GM18508 (cell line): Measurements from ENCODE around the gene EP400.
A peak's percentile ranks its signal among the peaks of the same experiment; 100 is the strongest.

Experiments used
- ATAC-seq: cut with Tn5 transposase; IDR thresholded peaks from one replicate; pipeline ENCODE4 v1.9.1; 2021; ENCODE audit warnings: moderate number of reproducible peaks; ENCODE audit not compliant: insufficient read depth, unreplicated experiment

The EP400 gene

DNA sequence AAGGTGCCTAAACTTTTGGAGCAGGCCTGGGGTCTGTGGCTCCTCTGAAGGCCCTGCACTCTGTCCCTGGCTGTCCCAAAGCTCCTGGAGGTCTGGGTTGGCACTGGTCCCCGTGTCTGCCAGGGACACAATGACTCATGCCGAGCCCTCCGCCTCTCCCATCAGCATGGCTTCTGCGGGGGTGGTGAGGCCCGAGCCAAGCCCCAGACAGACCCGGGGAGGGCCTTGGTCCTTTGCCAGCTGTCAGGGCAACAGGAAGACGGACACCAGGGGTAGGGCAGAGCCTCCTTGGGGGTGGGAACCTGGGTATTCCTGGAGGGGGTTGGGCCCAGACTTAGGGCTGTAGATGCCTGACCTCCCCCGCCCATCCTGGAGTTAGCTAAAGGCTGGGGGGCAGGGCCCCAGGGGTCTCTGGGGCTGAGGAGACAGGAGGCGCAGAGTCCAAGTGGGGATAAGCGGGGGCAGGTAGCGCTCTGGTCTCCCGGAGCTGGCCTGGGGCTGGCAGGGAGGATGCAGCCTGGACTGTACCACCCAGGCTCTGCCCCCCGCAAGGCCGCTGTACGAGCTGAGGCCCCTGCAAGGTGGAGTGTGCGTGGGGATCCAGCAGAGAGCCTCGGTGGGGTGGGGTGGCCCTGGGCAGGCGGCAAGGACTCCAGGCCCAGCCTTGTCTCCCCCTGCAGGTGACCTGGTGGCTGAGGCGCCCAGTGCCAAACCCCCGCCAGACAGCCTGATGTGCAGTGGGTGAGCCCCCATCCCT, 37.0 kb upstream of the EP400 start:
- ATAC-seq: no peak

DNA sequence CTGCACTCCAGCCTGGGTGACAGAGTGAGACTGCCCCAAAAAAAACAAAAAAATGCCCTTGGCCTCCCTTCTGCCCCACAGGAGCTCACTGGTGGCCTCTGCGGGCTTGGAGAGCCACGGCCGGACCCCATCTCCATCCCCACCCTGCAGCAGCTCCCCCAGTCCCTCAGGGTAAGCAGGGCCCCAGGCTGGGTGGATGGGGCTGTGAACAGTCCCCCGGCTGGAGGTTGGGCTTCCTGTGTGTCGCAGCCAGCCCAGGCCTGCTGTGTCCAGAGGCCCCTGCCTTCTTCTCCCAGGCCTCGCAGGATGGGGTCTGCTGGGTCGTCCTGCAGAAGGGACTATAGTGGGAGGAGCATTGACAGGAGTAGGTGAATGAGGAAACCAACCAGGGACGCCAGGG, 36.1 kb upstream of the EP400 start:
- no peak for ATAC-seq

DNA sequence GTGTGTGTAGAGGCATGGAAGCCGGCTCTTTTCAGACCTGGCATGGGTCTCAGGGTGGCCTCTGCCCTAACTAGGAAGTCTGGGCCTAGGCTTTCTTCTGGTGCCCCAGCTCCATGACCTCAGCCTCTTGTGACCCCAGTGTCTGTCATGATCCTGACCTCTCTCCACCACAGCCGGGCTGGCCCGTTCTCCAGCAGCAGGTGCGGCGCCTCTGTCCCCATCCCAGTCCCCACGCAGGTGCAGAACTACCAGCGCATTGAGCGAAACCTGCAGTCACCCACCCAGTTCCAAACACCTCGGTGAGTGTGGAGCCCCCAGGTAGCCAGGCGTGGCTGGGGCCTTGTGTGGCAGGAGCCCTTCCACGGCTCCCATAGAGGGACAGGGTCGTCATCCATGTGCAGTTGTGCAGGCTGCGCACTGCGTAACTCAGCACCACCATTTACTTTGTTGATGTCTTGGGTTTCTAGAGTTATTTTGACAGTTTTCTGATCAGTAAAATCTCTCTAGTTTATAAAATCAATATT, 35.5 kb upstream of the EP400 start:
- no peak for ATAC-seq

DNA sequence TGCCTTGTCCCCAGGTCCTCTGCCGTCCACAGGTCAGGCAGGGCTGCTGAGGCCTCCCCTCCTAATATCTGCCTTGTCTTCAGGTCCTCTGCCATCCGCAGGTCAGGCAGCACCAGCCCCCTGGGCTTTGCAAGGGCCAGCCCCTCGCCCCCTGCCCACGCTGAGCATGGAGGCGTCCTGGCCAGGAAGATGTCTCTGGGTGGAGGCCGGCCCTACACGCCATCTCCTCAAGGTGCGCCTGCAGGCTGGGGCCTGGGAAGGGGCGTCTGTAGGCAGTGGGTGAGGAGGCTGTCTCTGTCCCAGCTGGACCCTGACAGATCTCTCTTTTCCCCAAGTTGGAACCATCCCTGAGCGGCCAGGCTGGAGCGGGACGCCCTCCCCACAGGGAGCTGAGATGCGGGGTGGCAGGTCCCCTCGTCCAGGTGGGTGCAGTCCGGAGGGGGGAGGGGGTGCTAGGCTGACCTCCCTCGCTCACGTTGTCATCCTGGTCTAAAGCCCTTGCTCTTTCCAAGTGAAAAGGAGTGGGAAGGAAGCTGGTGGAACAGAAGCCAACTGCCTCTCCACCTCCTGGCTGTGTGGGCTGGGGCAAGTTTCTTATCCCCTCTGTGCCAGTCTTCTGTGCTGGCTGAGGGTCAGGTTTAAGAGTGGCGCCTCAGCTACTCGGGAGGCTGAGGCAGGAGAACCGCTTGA, 34.6 kb upstream of the EP400 start:
- ATAC-seq: no peak

DNA sequence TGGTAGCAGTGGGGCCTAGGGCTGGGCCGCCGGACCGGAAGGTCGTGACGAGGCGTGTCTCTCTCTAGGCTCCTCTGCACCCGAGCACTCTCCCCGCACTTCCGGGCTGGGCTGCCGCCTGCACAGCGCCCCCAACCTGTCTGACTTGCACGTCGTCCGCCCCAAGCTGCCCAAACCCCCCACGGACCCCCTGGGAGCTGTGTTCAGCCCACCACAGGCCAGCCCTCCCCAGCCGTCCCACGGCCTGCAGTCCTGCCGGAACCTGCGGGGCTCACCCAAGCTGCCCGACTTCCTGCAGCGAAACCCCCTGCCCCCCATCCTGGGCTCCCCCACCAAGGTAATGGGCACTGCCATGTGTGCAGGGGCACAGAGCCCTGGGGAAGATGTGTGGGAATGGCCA, 33.9 kb upstream of the EP400 start:
- no peak for ATAC-seq

GRCh38 chr12:131916306-131917138, 33.2 kb upstream of the EP400 start:
- no peak for ATAC-seq

- no peak for ATAC-seq
These were observed 32.5 kb upstream of the EP400 start for GRCh38 chr12:131917139-131917710.

DNA sequence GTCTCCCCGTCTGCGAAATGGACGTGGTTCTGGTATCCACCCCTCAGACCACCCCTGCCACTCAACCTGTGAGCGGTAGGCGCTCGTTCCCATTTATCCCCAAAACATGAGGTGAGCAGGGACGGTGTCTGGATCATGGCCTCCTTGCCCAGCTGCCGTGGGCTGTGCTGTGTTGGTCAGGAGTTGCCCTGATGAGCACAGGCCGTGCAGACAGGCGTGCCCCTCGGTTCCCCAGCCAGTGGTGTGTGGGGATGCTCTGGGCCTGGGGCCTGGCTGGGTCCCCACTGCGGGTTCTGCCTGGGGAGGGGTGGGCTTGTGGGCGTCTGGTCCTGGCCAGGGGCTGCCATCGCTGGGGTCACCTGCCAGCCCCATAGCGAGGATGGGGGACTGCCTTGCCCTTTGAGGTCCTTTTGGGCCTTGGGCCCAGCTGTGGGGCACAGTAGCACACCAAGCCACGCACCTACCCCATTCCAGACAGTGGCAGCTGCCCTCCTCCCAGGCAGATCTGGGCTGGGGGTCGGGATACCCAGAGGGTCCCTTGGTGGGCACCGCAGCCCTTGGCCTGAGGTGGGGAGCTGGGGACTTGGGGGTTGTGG, 31.9 kb upstream of the EP400 start:
- ATAC-seq: no peak

DNA sequence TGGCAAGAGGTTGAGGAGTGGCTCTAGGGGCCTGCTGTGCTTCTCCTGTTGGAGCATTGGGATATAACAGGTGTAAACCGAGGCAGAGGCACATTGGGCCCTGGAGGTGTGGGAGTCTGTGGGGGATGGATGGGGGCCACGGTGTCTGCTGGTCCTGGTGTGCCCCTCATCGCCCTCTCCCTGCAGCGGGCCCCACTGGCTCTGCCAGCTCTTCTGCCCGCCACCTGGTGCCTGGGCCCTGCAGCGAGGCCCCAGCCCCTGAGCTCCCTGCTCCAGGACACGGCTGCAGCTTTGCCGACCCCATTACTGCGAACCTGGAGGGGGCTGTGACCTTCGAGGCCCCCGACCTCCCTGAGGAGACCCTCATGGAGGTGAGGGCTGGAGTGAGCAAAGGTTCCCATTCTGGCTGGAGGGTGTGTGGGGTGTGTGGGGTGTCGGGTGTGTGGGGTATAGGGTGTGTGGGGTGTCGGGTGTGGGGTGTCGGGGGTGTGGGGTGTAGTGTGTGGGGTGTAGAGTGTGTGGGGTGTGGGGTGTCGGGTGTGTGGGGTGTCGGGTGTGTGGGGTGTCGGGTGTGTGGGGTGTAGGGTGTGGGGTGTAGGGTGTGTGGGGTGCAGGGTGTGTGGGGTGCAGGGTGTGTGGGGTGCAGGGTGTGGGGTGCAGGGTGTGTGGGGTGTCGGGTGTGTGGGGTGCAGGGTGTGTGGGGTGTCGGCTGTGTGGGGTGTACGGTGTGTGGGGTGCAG, 31.3 kb upstream of the EP400 start:
- no peak for ATAC-seq

- no peak for ATAC-seq
These were observed 30.7 kb upstream of the EP400 start for GRCh38 chr12:131919051-131919347.

DNA sequence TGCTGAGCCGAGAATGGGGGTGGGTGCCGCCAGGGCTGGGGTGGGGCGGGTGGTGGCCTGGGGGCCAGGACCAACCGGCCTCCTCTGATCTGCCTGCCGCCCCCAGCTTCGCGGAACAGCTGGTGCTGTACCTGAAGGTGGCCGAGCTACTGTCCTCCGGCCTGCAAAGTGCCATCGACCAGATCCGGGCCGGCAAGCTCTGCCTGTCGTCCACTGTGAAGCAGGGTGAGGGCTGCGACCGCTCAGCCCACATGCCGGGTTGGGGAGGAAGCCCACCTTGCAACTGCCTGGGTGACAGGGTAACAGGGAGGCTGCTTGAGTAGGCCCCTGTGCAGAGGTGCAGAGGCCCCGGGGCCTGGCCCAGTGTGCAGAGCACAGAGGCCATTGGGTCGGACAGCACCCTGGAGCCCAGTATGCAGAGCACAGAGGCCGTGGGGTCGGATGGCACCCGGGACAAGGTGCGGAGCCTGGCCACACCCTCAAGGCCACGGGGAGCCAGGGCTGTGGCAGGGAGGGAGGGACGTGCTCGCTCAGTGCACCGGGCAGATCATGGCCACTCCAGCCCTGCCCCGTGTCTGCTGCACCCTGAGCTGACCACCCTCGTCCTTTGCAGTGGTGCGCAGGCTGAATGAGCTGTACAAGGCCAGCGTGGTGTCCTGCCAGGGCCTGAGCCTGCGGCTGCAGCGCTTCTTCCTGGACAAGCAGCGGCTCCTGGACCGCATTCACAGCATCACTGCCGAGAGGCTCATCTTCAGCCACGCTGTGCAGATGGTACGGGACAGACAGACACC, 30.2 kb upstream of the EP400 start:
- no peak for ATAC-seq

DNA sequence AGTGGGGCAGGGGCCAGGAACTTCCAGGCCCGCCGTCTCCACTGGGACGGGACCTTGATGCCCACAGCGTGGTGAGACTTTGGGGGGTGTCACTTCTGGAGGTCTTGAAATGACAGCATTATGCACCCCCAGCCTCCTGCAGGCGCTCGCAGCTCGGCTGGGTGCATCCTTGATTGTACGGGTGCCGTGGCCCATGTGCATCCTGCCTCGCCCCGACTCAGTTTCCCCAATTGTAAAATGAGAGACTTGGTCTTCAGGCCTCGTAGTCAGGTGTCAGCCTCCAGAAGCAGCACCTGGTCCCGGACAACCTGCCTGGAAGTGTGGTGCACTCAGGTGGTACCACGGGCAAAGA, 29.6 kb upstream of the EP400 start:
- no peak for ATAC-seq

DNA sequence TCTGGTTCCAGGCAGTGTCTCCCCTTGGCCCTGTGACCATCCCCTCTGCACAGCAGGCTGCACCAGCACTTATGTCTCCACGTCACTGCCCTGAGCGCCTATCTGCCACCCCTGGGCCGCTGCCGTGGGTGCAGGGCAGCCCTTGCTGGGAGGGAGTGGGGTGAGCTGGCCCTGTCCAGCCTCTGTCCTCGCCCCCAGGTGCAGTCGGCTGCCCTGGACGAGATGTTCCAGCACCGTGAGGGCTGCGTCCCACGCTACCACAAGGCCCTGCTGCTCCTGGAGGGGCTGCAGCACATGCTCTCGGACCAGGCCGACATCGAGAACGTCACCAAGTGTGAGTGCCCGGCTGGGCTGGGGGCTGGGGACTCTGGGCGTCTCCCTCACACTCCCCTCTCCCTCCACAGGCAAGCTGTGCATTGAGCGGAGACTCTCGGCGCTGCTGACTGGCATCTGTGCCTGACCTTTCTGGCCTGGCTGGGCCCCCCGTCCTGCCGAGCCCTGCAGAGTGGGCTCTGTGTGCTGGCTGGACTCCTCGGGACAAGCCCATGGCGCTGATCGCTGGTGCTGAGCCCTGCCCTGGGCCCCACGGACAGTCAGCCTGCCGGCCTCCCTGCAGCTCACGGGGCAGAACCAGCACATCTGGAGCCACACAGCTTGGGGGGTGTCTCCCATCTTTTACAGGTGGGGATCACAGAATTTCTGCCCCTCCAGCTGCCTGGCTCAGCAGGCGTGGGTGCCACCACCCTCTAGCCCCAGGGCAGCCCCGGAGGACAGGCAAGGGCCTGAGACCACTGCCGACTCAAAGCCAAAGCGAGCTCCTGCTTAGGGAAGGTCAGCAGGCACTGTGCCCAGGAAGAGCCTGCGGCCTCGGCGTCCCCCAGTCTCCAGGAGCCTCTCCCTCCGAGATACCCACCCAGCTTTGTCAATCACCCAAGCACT, 28.6 kb upstream of the EP400 start:
- no peak for ATAC-seq

- ATAC-seq: no peak
These were observed 27.6 kb upstream of the EP400 start for GRCh38 chr12:131921866-131922769.

GRCh38 chr12:131922772-131923171, 27.0 kb upstream of the EP400 start:
- ATAC-seq: no peak

DNA sequence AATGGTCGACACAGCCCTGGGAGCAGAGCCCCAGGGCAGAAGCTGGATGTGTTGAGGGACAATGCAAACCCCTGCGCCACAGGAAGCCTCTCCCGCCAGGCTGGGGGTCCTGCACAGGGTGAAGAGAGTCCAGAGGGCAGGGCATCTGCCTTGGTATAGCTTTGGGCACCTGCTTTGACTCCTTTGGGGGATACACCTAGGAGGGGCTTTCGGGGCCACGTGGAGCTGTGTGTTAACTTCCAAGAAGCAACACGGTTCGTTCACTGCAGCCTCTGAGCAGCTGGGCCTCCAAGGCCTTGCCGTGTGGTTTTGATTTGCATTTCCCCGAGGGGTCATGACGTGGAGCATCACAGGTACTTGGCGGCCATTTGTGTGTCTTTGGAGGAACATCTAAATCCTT, 26.5 kb upstream of the EP400 start:
- ATAC-seq: peak; percentile 67
